GM21737 (cell line): ENCODE measurements around the gene ZNF81.
"Not testable (repeated sequence)": the region's sequence is repeated elsewhere in the genome, so short reads cannot be mapped to it uniquely, and the experiment has no call there.

Experiments
- ATAC-seq: cut with Tn5 transposase; IDR thresholded peaks from one replicate; pipeline ENCODE4 v1.9.1; 2021; ENCODE audit warnings: mild to moderate bottlenecking, moderate library complexity; ENCODE audit not compliant: unreplicated experiment

Gene ZNF81

DNA sequence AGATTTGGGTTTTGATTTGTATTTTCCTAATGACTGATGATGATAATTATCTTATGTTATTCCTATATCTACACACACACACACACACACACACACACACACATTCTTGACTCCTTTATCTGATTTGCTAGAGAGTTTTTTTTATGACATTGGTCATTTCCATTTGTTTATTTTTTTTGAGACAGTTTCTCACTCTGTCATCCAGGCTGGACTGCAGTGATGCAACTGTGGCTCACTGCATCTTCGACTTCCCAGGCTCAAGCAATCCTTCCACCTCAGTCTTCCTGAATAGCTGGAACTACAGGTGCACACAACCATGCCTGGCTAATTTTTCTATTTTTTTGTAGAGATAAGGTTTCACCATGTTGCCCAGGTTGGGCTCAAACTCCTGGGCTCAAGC lies 6.7 kb downstream of the ZNF81 start:
- no peak for ATAC-seq

DNA sequence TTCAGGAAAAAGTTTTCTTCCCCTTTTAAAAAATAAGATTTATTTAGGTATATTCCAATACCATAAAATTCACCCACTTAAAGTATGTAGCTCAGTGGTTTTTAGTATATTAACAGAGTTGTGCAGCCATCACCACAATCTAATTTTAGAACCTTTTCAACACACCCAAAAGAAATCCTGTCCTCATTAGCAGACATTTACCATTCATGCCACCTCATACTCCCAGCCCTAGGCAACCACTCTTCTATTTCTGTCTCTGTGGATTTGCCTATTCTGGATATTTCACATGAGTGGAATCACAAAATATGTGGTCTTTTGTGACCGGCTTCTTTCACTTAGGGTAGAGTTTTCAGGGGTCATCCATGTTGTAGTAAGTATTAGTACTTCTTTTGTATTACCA lies 7.4 kb downstream of the ZNF81 start:
- ATAC-seq: no peak

DNA sequence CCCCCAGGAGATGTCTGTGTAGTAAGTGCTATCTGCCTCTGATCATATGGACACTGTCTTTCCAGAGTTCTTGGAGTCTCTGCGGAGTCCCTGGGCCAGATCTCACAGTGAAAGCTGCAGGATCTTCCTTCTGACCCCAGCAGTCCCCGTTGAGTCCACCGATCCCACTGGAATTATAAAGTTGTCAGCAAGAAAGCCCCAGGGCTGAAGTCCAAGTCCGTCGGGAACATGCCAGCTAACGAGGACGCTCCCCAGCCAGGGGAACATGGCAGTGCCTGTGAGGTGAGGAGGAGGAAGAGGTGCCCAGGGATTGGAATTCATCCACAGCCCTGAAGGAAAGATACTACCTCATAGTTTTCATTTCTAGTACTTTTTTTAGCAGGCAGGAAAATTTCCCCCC lies 9.3 kb downstream of the ZNF81 start:
- no peak for ATAC-seq

DNA sequence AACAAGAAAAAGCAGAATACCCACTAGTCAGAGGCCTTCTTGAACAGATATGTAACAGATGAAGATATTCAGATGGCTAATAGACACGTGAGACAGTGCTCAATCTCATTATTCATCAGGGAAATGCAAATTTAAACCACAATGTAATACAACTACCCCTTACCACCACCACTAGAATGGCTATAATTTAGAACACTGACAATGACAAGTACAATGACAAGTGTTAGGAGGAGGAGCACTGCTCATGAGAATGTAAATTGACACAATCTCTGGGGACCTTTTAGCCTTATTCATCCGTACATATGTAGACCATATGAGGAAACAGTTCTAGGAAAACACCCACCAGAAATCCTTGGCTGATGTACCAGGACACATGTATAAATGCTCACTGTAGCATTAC lies 13.1 kb downstream of the ZNF81 start:
- ATAC-seq: no peak

DNA sequence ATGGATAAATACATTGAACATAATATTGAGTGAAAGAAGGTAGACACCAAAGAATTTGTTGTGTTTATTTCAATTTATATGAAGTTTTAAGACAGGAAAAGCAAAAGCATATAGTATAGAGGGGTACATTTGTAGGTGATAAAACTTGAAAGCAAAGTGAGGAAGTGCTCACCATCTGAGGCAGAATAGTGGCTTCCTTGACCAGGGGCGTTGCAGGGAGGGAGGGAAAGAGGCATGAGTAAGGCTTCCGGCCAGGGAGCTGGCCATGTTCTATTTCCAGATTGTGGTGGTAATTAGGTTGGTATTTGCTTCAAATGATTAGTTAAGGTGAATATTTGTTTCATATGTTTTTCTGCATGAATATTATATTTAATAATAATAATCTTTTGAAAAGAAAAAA lies 13.7 kb downstream of the ZNF81 start:
- not testable (repeated sequence) for ATAC-seq

DNA sequence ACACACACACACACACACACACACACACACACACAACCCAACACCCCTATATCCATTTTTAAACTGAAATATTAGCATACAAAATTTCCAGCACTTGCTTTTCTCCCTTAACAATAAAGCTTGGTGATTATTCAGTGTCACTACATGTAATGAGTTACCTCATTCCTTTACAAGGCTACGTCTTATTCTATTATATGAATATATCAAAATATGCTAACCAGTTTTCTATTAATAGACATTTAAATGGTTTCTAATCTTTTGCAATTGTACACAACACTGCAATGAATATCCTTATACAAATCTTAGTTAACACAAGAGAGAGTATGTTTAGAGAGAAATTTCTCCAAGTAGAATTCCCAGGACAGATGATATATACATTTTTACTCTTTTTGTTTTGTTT lies 14.2 kb downstream of the ZNF81 start:
- no peak for ATAC-seq

DNA sequence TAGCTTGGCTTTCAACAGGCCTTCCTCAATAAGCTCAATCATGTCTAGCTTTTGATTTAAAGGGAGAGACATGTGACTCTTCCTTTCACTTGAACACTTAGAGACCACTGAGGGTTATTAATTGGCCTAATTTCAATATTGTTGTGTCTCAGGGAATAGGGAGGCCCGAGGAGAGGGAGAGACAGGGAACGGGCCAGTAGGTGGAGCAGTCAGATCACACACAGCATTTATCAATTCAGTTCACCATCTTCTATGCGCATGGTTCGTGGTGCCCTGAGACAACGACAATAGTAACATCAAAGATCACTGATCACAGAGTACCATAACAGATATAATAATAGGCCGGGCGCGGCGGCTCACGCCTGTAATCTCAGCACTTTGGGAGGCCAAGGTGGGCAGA lies 17.8 kb downstream of the ZNF81 start:
- ATAC-seq: no peak

DNA sequence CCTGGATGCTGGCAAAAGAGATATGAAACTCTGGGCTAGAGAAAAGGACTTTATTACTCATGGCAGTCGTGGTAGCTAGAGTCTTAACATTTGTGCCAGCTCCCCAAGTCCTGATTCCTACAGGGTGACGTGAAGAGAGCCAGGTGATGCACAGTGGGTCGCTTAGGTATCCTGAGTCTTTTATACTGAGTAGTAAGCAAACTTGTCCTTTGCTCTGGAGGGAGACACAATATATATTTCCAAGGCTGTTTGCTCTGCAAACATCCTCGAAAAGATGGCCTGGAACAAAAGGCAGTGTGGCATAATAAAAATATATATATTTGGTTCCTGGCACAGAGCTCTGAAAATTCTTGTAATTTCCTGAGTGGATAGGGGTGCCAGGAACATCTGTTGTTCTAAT lies 23.0 kb downstream of the ZNF81 start:
- no peak for ATAC-seq

DNA sequence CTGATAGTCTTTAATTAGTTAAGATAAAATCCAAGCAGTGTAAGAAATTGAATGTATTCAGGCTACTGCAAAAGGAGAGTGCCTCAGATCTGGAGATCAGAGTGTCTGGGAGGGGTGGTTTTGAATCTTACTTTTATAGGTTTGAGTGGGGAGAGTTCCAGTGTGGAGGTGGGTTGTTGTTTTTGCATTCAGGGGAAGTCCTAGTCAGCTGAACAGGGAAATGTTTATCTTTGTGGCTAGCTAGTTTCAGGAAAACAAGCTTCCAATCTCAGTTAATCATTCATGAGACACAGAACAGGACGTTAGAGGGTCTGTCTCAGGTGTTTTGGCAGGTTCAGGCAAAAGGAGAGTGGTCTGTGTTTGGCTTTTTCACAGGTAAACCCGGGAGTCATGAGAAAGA lies 26.0 kb downstream of the ZNF81 start:
- no peak for ATAC-seq

DNA sequence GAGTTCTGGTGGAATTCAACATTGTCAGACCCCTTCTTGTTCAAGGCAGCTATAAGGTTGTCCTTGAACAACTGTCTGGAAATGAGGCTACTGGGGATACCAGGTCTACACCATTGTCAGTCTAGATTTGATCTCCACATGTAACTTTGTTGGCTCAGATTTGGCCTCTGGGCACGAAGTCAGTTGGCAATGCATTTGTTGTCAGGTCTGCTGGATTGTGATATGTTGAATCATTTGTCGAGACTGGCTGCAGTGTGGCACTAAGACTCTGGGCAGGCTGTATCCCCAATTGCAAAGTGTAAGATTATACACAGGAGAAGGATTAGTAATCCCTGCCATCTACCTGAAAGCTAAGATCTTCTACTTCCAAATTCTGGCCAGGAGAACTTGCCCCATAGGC lies 26.5 kb downstream of the ZNF81 start:
- no peak for ATAC-seq

DNA sequence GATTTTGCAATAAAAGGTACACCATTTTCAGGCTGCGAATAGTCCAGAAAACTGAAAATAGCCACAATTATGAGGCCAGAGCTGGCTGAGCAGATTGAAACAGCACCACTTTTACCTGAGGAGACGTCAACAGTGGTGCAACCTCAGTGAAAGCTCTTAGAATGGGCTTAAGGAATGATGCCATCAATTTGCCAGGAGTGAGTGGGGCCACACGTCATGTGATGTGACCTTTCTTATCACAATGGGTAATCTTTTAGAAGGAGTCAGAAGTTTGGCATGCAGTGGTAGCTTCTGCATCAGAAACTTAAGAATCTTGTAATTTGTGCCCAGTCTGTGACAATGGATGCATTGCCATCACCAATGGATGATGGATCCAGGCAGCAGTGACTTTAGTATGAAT lies 27.6 kb downstream of the ZNF81 start:
- no peak for ATAC-seq

DNA sequence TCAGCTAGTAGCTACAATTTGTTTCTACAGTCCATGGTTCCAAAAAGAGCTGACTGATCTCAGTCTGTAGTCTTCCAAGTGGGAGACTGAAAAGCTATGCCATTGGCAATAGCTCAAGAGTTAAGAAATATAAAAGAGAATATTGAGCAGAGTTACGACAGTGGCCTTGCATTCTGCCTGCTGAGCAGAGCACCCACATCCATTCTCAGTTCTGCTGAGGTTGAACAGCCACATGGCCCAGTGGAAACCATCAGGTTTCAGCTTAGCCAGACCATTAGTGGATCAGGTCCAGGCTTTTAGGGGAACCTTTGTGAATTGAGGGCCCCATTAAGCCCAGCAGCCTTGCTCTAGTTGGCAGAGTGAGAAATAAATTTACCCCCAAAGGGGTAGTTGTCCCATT lies 28.1 kb downstream of the ZNF81 start:
- ATAC-seq: no peak

DNA sequence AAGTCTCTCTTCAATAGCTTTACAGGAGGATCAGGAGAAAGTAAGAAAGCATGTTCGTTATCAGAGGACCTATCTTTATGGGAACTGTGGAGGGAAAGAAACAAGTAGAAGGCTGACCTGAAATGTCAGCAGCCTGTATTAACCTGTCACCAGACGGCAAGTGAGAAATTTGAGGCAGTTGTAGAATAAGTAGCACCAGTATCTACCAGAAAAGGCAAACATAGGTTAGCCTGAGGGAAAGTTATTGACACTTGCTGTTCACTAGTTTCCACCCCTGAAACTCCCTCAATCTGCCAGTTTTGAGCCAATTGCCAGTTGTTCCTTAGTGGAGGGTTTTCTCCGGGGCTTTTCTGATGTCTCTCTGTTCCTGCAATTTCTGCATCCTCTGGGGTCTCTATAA lies 36.4 kb downstream of the ZNF81 start:
- no peak for ATAC-seq

DNA sequence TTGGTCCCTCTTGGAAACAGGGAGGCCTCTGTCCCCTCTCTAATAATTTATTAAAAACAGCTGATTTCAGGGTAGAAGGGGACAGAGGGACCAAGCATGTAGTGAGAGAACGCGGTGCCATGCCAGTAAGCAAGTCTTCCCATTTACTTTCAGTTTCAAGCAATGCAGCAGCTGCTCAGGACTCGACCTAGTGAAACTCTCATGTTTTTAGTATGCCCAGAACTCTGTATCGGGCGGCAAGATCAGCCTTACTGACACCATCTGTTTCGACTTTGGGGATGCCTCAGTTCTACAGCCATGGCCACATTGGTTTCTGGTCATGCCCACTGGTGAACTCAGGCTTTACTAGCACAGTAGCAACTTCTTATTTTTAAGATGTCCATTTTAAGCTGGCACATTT lies 40.6 kb downstream of the ZNF81 start:
- no peak for ATAC-seq

DNA sequence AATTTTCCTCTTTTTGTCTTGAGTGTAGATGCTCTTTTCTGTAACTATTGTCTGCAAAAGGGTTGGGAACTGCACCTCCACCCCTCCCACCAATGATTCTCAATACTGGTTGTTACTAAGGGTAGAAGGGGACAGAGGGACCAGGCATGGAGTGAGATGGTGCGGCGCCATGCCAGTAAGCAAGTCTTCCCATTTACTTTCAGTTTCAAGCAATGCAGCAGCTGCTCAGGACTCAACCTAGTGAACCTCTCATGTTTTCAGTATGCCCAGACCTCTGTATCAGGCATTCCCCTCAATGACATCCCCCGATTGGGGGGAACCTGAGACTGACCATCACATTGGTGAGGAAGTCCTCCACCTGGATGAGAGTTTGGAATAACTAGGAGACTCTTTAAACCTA lies 41.5 kb downstream of the ZNF81 start:
- no peak for ATAC-seq

DNA sequence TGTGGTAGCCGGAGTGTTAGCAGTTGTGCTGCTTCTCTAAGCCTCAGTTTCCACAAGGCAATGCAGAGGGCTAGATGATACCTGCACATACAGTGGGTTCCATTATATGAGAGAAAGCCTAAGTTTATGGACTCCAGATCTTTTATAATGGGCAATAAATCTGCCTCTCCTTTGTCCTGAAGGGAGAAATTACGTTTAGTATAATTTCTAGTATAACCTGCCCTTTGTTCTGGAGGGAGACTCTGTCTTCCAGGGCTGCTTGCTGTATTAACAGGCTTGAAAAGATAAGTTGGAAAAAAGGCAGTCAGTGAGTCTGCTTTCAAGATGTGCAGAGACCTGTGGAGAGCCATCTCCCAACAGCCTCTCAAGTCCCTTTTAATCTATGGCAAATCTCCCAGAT lies 42.8 kb downstream of the ZNF81 start:
- no peak for ATAC-seq

DNA sequence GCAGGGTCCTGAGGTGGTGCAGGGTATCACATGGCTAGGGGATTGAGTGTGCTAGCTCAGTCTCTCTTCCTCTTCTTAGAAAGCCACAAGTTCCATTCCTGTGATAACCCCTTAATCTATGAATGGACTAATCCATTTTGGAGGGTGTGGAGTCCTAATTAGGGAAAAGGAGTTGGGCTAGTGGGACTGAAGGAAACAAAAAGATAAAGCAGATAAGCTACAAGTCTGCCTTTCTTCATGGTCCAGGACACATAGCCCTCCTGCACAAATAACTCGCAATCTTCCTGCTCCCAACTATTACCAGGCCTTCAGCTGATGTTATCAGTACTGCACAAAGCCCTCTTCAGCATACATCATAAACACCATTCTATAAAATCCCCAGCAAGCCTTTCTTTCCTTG lies 44.2 kb downstream of the ZNF81 start:
- no peak for ATAC-seq

DNA sequence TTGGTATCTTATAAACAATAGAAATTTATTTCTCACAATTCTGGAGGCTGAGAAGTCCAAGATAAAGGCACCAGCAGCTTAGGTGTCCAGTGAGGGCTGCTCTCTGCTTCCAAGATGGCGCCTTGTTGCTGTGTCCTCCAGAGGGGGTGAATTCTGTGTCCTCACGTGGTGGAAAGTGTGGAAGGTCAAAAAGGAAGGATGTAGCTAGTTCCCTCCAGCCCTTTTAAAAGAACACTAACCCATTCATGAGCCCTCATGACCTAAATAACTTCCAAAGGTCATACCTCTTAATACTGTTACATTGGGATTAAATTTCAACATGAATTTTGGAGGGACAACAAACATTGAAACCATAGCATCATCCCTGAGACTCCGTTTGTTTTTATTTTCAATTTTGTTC lies 48.8 kb downstream of the ZNF81 start:
- no peak for ATAC-seq

DNA sequence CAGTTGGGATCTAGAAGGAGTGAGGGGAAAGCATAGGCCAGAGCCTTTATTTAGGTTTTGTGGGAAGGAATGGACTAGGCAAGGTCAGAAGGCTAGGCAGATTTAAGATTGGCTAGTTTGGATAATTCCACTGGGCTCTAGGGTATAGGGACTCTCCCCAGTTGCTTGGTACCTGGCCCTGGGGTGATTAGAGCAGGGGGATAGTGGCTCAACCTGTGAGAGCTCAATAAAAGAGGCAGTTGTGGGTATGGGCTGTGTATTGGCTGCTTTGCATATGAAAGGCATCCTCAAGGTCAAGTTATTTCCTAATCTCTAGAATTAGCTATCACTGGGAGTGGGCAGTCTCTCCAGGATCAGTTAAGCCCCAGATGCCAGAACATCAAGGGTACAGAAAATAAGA lies 61.3 kb downstream of the ZNF81 start:
- no peak for ATAC-seq

DNA sequence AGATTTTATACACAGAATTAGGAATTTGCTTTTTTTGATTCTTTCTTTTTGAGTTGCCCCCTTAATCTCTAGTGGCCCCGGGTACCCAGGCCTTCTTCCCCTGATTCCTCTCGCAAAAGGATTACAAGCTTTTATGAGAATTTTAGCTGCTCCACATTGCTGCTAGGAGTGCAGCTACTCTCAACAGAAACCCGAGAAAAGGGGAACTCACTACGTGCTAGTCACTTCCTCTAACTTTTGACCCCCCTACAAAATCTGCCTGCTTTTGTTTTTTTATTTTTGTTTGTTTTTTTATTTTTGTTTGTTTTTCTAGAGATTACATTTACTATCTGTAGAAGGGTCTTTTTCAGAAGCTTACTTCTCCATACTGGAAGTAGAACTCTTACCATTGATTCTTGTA lies 64.1 kb downstream of the ZNF81 start:
- no peak for ATAC-seq

DNA sequence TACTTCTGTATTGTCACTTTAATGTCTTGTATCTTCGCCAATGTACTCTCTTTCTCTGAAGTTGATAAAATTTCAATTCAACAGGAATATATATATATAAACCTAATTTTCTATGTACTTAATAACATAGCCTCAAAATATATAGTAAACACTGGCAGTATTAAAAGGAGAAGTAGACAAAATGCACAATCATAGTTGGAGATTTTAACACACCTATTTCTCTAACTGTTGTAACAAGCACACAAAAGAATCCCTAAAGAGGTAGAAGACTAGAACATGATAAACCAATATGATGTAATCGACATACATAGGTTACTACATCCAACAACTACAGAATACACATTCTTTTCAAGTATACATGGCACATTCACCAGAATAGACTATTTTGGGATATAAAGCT lies 65.5 kb downstream of the ZNF81 start:
- no peak for ATAC-seq

DNA sequence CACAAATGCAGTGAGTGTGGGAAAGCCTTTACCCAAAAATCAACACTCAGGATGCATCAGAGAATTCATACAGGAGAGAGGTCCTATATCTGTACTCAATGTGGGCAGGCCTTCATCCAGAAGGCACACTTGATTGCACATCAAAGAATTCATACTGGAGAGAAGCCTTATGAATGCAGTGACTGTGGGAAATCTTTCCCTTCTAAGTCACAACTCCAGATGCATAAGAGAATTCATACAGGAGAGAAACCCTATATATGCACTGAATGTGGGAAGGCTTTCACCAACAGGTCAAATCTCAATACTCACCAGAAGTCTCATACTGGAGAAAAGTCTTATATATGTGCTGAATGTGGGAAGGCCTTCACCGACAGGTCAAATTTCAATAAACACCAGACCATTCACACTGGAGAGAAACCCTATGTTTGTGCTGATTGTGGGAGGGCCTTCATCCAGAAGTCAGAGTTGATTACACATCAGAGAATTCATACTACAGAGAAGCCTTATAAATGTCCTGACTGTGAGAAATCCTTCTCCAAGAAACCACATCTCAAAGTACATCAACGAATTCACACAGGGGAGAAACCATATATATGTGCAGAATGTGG lies 79.3 kb downstream of the ZNF81 start:
- ATAC-seq: no peak

DNA sequence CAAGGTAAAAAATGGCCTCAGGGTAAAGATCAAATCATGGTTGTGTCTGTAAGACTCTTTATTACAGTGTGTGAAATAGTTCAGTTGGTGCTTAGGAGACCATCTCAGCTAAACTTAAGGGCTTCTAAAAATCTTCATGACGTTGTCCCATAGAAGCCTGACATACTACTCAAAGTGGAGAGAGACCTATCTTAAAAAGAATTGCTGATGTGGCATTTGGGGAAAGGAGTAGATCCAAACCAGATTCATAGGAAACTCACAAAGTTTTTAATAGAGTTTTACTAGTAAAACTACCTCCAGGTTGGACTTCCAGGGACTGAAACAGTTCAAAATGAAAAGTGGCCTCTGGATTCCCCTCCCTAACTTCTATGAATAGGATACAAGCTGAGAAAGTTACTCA lies 81.6 kb downstream of the ZNF81 start:
- no peak for ATAC-seq

DNA sequence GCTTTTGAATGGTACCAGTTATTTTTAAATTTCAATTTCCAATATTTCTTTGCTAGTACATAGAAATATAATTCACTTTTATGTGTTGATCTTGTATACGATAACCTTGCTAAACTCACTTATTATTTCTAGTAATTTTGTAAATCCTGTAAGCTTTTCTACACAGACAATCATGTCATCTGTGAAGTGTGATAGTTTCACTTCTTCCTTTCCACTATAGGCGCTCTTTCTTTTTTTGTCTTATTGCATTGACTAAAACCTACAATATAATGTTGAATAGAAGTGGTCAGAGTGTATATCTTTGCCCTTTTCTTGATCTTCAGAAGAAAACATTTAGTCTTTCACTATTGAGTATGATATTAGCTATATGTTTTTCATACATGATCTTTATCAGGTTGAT lies 90.5 kb downstream of the ZNF81 start:
- no peak for ATAC-seq
